ENCODE results near the gene SIL1. TPM values are rescaled to one million over a fixed set of nuclear protein-coding genes. Genes with fewer than 3 reads are reported as not detected.

SIL1 gene
- total RNA-seq, 1 experiment from 2014 or later, result 22.0 TPM

DNA sequence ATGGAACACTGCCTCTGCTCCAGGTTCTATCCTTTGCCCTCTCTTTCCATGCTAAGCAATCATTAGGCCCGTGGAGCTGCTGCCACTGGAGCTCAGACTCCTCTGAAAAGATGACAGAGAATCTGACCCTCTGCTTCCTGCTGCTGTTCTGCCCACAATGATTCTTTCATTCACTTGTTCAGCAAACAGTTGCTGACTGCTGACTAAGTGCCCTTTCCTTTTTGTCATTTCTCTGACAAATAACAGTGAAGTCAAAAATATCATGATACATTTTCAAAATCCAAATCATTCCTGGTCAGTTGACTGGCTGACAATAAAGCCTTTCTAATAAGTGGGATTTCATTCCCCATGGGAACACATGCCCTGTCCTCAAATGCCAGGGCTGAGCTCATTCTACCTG is 110.1 kb downstream of the SIL1 start:
- intact Hi-C loops (cut with micrococcal nuclease; ENCODE audit: unreplicated experiment), result no loop called here
- no peak for DNase-seq (ENCODE audit: low spot score)
- Histone ChIP-seq H3K27me3 (replicated peaks; ENCODE audit: insufficient read depth, low read depth, low read length, poor library complexity) (no peaks in the 10 kb centered on the region), H3K4me3 (ENCODE audit: low read depth, low read length, poor library complexity, severe bottlenecking) (no peak overlapping the region), H3K4me1 (ENCODE audit: insufficient read depth, low read length, poor library complexity, severe bottlenecking) (no peaks in the 10 kb centered on the region), H3K27ac (ENCODE audit: low read depth, low read length, poor library complexity, severe bottlenecking) (no peak overlapping the region), H3K9me3 (ENCODE audit: low read depth, low read length, poor library complexity, severe bottlenecking) (no peaks in the 10 kb centered on the region), H3K36me3 (ENCODE audit: insufficient read depth, low read length, poor library complexity, severe bottlenecking) (no peaks in the 10 kb centered on the region)
- TF ChIP-seq EZH2 (IDR thresholded peaks at IDR 0.05; ENCODE audit: borderline replicate concordance, low read depth, low read length, poor library complexity, severe bottlenecking), result no peak
- TF ChIP-seq, protein P1, sequence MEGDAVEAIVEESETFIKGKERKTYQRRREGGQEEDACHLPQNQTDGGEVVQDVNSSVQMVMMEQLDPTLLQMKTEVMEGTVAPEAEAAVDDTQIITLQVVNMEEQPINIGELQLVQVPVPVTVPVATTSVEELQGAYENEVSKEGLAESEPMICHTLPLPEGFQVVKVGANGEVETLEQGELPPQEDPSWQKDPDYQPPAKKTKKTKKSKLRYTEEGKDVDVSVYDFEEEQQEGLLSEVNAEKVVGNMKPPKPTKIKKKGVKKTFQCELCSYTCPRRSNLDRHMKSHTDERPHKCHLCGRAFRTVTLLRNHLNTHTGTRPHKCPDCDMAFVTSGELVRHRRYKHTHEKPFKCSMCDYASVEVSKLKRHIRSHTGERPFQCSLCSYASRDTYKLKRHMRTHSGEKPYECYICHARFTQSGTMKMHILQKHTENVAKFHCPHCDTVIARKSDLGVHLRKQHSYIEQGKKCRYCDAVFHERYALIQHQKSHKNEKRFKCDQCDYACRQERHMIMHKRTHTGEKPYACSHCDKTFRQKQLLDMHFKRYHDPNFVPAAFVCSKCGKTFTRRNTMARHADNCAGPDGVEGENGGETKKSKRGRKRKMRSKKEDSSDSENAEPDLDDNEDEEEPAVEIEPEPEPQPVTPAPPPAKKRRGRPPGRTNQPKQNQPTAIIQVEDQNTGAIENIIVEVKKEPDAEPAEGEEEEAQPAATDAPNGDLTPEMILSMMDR (conservative IDR thresholded peaks at IDR 0.05; ENCODE audit: low read depth, low read length), result no peak
- no TSS peak for BruUV-seq (replicated peaks)
- ChIA-PET CTCF (no interaction called here), POLR2A (ENCODE audit: low non-redundant PET) (no interaction called here)

DNA sequence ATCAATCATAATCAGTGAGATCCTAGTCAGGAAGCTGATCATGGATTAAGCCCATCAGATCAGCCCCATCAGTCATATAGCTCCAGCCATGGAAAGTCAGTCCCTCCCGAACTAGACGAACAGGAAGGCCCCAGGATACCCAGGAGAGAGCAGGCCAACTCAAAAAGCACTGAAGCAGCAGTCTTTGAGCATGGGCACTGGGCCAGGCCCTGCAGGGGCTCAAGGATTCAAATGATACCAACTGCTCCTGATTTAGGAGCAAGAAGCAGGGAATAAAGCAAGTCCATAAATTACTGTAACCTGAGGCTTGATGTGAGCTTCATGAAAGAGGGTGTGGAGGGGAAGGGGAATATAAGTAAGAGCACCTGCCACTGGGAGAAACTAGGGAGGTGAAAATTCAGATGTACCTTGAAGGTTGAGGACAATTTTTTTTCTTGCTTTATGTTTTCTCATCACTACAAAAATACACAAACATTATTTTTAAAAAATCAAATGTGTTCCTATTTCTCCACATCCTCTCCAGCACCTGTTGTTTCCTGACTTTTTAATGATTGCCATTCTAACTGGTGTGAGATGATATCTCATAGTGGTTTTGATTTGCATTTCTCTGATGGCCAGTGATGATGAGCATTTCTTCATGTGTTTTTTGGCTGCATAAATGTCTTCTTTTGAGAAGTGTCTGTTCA is 115.2 kb downstream of the SIL1 start:
- ChIA-PET CTCF (no interaction called here), POLR2A (ENCODE audit: low non-redundant PET) (no interaction called here)
- DNase-seq (ENCODE audit: low spot score), result peak; percentile 61
- peaks cover 7% of the 10 kb centered on the region for H3K4me1 ChIP-seq (ENCODE audit: insufficient read depth, low read length, poor library complexity, severe bottlenecking)
- no peaks in the 10 kb centered on the region for H3K27me3 ChIP-seq (replicated peaks; ENCODE audit: insufficient read depth, low read depth, low read length, poor library complexity)
- no TSS peak for BruUV-seq (replicated peaks)
- H3K36me3 ChIP-seq (ENCODE audit: insufficient read depth, low read length, poor library complexity, severe bottlenecking), result no peaks in the 10 kb centered on the region
- no peak overlapping the region for H3K27ac ChIP-seq (ENCODE audit: low read depth, low read length, poor library complexity, severe bottlenecking)
- no peaks in the 10 kb centered on the region for H3K9me3 ChIP-seq (ENCODE audit: low read depth, low read length, poor library complexity, severe bottlenecking)
- intact Hi-C loops (cut with micrococcal nuclease; ENCODE audit: unreplicated experiment), result no loop called here
- no peak for TF ChIP-seq EZH2 (IDR thresholded peaks at IDR 0.05; ENCODE audit: borderline replicate concordance, low read depth, low read length, poor library complexity, severe bottlenecking)
- TF ChIP-seq, protein P1 (conservative IDR thresholded peaks at IDR 0.05; ENCODE audit: low read depth, low read length), result no peak
- no peak overlapping the region for H3K4me3 ChIP-seq (ENCODE audit: low read depth, low read length, poor library complexity, severe bottlenecking)

DNA sequence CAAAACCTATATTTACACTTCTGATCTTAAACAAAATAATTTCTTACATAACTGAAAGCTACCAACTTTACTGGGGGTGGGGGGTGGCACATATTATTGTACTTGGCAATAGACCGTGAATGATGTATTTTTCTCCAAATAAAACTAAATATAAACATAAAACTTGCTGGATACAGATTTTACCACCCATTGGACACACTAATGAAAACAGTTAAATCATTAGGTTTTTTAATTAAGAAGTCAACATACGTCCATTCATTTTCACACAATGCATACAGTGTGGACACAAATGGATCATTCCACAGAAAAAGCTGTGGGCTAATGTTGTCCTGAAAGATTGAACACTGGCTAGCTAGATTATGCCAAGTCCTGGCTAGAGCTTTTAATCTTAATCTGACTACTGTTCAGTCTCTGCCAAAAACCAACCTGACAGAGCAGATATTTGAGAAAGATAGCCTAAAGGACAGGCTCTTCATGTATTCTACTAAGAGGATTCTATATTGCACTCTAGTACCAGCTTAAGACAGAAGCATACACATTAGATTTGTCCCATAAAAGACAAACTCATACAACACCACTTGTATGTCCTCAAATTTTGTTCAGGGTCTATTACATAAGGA is 118.1 kb downstream of the SIL1 start:
- BruUV-seq (replicated peaks), result no TSS peak
- Histone ChIP-seq H3K4me1 (ENCODE audit: insufficient read depth, low read length, poor library complexity, severe bottlenecking) (peaks cover 7% of the 10 kb centered on the region), H3K36me3 (ENCODE audit: insufficient read depth, low read length, poor library complexity, severe bottlenecking) (no peaks in the 10 kb centered on the region), H3K27me3 (replicated peaks; ENCODE audit: insufficient read depth, low read depth, low read length, poor library complexity) (no peaks in the 10 kb centered on the region), H3K4me3 (ENCODE audit: low read depth, low read length, poor library complexity, severe bottlenecking) (no peak overlapping the region), H3K9me3 (ENCODE audit: low read depth, low read length, poor library complexity, severe bottlenecking) (no peaks in the 10 kb centered on the region), H3K27ac (ENCODE audit: low read depth, low read length, poor library complexity, severe bottlenecking) (no peak overlapping the region)
- POLR2A ChIA-PET (ENCODE audit: low non-redundant PET), result no interaction called here
- intact Hi-C loops (cut with micrococcal nuclease; ENCODE audit: unreplicated experiment), result no loop called here
- TF ChIP-seq, protein P1 (conservative IDR thresholded peaks at IDR 0.05; ENCODE audit: low read depth, low read length), result no peak
- no peak for TF ChIP-seq EZH2 (IDR thresholded peaks at IDR 0.05; ENCODE audit: borderline replicate concordance, low read depth, low read length, poor library complexity, severe bottlenecking)
- CTCF ChIA-PET, result no interaction called here
- DNase-seq (ENCODE audit: low spot score), result no peak
